Tibial nerve (tissue), 4 donors: ENCODE data around the gene KRT16.

Experiments used
- EP300 ChIP-seq, 2 donors: sonication (generic); formaldehyde crosslinking; IDR thresholded peaks; one replicate each; pipeline ENCODE4 v1.6.1; 2017; ENCODE audit warnings: antibody characterized with exemption in 2 of 2, mild to moderate bottlenecking in 1 of 2
- POLR2A ChIP-seq, 2 donors: fragments of 450-650 bp; IDR thresholded peaks; one replicate each; pipeline ENCODE4 v1.6.1; 2017; ENCODE audit warnings: antibody characterized with exemption in 2 of 2, mild to moderate bottlenecking in 2 of 2, moderate library complexity in 2 of 2
- TF ChIP-seq, protein P1 (sequence below), 5 experiments: fragments of 200-600 bp in 3 of 5; fragments of 450-650 bp in 2 of 5; sonication (generic) in 3 of 5; IDR thresholded peaks; one replicate each; pipeline ENCODE4 v1.5.1; 2016 to 2019; ENCODE audit warnings: antibody characterized with exemption in 5 of 5, mild to moderate bottlenecking in 3 of 5, moderate library complexity in 2 of 5

DNA sequence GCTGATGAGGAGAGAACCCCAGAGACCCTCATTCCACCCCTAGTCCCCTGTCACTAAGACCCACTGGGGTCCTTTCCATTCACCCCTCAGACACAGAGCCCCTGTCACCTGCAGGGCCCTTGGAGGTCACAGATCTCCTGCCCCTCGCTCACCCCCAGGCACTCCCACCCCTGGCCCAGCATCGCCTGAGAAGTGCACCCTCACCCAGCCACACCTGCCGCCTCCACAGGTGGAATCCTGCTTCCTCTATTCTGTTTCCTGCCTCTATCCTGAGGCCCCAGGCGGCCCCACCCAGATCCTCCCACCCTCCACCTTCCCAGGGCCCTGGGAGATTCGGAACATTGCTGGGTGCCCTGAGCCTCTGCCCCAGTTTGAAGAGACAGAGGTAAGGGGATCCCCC, 25.6 kb upstream of the KRT16 start:
- no peak for TF ChIP-seq EP300 (IDR thresholded peaks at IDR 0.05)
- TF ChIP-seq, protein P1, sequence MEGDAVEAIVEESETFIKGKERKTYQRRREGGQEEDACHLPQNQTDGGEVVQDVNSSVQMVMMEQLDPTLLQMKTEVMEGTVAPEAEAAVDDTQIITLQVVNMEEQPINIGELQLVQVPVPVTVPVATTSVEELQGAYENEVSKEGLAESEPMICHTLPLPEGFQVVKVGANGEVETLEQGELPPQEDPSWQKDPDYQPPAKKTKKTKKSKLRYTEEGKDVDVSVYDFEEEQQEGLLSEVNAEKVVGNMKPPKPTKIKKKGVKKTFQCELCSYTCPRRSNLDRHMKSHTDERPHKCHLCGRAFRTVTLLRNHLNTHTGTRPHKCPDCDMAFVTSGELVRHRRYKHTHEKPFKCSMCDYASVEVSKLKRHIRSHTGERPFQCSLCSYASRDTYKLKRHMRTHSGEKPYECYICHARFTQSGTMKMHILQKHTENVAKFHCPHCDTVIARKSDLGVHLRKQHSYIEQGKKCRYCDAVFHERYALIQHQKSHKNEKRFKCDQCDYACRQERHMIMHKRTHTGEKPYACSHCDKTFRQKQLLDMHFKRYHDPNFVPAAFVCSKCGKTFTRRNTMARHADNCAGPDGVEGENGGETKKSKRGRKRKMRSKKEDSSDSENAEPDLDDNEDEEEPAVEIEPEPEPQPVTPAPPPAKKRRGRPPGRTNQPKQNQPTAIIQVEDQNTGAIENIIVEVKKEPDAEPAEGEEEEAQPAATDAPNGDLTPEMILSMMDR (IDR thresholded peaks at IDR 0.05), result no peak
- TF ChIP-seq POLR2A (IDR thresholded peaks at IDR 0.05), result no peak
